Astrocyte (in vitro differentiated cells and primary cell): Measurements from ENCODE around the gene ARHGAP24. TPM values are rescaled to one million over a fixed set of nuclear protein-coding genes. Genes with fewer than 3 reads are reported as not detected.

ENCODE experiments used
- DNase-seq: peaks from one replicate; pipeline ENCODE4 v3.0.0-alpha.2; 2010; ENCODE audit warnings: low read depth
- FAIRE-seq: peaks from 2 replicates; lab custom pipeline; 2011; peaks lifted over from hg19 to GRCh38; lab: Jason Lieb, UNC
- H2AFZ ChIP-seq: 2 replicates; pipeline ENCODE4 v1.6.0; 2012; ENCODE audit warnings: low read depth, low read length, inconsistent platforms
- H3K27ac ChIP-seq: 2 replicates; pipeline ENCODE4 v1.5.1; 2011; ENCODE audit warnings: low read depth, low read length, inconsistent platforms
- H3K27me3 ChIP-seq: 2 replicates; pipeline ENCODE4 v1.6.0; 2011; ENCODE audit warnings: low read length, inconsistent platforms; ENCODE audit not compliant: insufficient read depth
- H3K36me3 ChIP-seq: 2 replicates; pipeline ENCODE4 v1.5.1; 2011; ENCODE audit warnings: low read length, inconsistent platforms; ENCODE audit not compliant: insufficient read depth
- H3K4me1 ChIP-seq: 2 replicates; pipeline ENCODE4 v1.5.1; 2011; ENCODE audit warnings: low read length, inconsistent platforms; ENCODE audit not compliant: insufficient read depth
- H3K4me2 ChIP-seq: 2 replicates; pipeline ENCODE4 v1.6.0; 2012; ENCODE audit warnings: low read length, inconsistent platforms
- H3K4me3 ChIP-seq: 2 replicates; pipeline ENCODE4 v1.5.1; 2011; ENCODE audit warnings: low read depth, mild to moderate bottlenecking, low read length, inconsistent platforms; ENCODE audit not compliant: insufficient read depth
- H3K79me2 ChIP-seq: 2 replicates; pipeline ENCODE4 v1.6.0; 2012; ENCODE audit warnings: mild to moderate bottlenecking, low read length, inconsistent platforms; ENCODE audit not compliant: insufficient read depth
- H3K9ac ChIP-seq: 2 replicates; pipeline ENCODE4 v1.6.0; 2012; ENCODE audit warnings: mild to moderate bottlenecking, low read length, inconsistent platforms
- H3K9me3 ChIP-seq: 2 replicates; pipeline ENCODE4 v1.5.1; 2012; ENCODE audit warnings: low read depth, mild to moderate bottlenecking, low read length, inconsistent platforms; ENCODE audit not compliant: insufficient read depth
- H4K20me1 ChIP-seq: 2 replicates; pipeline ENCODE4 v1.6.0; 2012; ENCODE audit warnings: low read length, inconsistent platforms; ENCODE audit not compliant: insufficient read depth
- H3K27ac Mint-ChIP-seq: one replicate; pipeline ENCODE4 v1.8.0; 2021; ENCODE audit warnings: mild to moderate bottlenecking, mixed read lengths; ENCODE audit not compliant: unreplicated experiment
- H3K27me3 Mint-ChIP-seq: one replicate; pipeline ENCODE4 v1.8.0; 2021; ENCODE audit warnings: low read depth, mixed read lengths; ENCODE audit not compliant: unreplicated experiment
- H3K36me3 Mint-ChIP-seq: one replicate; pipeline ENCODE4 v1.8.0; 2021; ENCODE audit warnings: low read depth, mixed read lengths; ENCODE audit not compliant: unreplicated experiment
- H3K4me1 Mint-ChIP-seq: one replicate; pipeline ENCODE4 v1.8.0; 2021; ENCODE audit warnings: low read depth, mixed read lengths; ENCODE audit not compliant: unreplicated experiment
- H3K4me3 Mint-ChIP-seq: one replicate; pipeline ENCODE4 v1.8.0; 2021; ENCODE audit warnings: mild to moderate bottlenecking, moderate library complexity, mixed read lengths; ENCODE audit not compliant: unreplicated experiment
- H3K9me3 Mint-ChIP-seq: one replicate; pipeline ENCODE4 v1.8.0; 2021; ENCODE audit warnings: mild to moderate bottlenecking, mixed read lengths; ENCODE audit not compliant: unreplicated experiment
- EZH2 ChIP-seq: IDR thresholded peaks from 2 replicates; pipeline ENCODE4 v1.6.1; 2012; ENCODE audit warnings: mild to moderate bottlenecking, low read length, inconsistent platforms; ENCODE audit not compliant: insufficient read depth
- total RNA-seq: library from RNA; stranded (reverse); gene quantifications from 2 replicates; pipeline ENCODE4 v1.2.1, GENCODE V29; 2021
- TF ChIP-seq, protein P1 (sequence below): IDR thresholded peaks from 2 replicates; pipeline ENCODE4 v1.5.1; 2011; ENCODE audit warnings: low read depth, mild to moderate bottlenecking, inconsistent platforms, low read length, moderate library complexity; ENCODE audit not compliant: insufficient read depth

The ARHGAP24 gene
- total RNA-seq, 1 donor from 2014 or later = 2.1 TPM

DNA sequence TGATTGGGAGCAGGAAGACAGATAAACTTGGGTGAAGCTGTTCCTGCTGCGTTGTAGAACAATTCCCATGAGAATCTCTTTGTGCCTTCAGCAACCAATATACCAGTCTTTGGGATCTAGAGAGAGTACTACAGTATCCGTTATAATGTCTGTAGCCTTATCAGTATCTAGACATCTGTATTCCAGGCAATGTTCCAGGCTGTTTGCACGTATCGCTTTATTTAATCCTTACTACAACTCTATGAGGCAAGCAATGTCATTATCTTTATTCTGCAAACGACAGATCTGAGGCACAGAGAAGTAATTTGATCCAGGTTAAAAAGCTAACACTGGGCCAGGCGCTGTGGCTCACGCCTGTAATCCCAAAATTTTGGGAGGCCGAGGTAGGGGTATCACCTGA lies 251.6 kb downstream of the ARHGAP24 start:
- no peaks in the 10 kb centered on the region for H3K4me1 ChIP-seq
- H3K9ac ChIP-seq = no peak overlapping the region
- no peaks in the 10 kb centered on the region for H3K9me3 ChIP-seq
- H3K4me1 Mint-ChIP-seq = peaks cover 9% of the 10 kb centered on the region
- no peaks in the 10 kb centered on the region for H3K79me2 ChIP-seq
- H3K27me3 Mint-ChIP-seq = no peaks in the 10 kb centered on the region
- H3K36me3 ChIP-seq = no peaks in the 10 kb centered on the region
- no peak for DNase-seq
- no peak overlapping the region for H3K27ac Mint-ChIP-seq
- FAIRE-seq = no peak
- H3K4me3 ChIP-seq = no peak overlapping the region
- H3K9me3 Mint-ChIP-seq = no peaks in the 10 kb centered on the region
- TF ChIP-seq, protein P1, sequence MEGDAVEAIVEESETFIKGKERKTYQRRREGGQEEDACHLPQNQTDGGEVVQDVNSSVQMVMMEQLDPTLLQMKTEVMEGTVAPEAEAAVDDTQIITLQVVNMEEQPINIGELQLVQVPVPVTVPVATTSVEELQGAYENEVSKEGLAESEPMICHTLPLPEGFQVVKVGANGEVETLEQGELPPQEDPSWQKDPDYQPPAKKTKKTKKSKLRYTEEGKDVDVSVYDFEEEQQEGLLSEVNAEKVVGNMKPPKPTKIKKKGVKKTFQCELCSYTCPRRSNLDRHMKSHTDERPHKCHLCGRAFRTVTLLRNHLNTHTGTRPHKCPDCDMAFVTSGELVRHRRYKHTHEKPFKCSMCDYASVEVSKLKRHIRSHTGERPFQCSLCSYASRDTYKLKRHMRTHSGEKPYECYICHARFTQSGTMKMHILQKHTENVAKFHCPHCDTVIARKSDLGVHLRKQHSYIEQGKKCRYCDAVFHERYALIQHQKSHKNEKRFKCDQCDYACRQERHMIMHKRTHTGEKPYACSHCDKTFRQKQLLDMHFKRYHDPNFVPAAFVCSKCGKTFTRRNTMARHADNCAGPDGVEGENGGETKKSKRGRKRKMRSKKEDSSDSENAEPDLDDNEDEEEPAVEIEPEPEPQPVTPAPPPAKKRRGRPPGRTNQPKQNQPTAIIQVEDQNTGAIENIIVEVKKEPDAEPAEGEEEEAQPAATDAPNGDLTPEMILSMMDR = no peak
- TF ChIP-seq EZH2 = no peak
- H3K27me3 ChIP-seq = no peaks in the 10 kb centered on the region
- no peak overlapping the region for H2AFZ ChIP-seq
- no peaks in the 10 kb centered on the region for H3K36me3 Mint-ChIP-seq
- no peaks in the 10 kb centered on the region for H4K20me1 ChIP-seq
- H3K27ac ChIP-seq = no peak overlapping the region
- H3K4me3 Mint-ChIP-seq = no peak overlapping the region
- H3K4me2 ChIP-seq = no peak overlapping the region

DNA sequence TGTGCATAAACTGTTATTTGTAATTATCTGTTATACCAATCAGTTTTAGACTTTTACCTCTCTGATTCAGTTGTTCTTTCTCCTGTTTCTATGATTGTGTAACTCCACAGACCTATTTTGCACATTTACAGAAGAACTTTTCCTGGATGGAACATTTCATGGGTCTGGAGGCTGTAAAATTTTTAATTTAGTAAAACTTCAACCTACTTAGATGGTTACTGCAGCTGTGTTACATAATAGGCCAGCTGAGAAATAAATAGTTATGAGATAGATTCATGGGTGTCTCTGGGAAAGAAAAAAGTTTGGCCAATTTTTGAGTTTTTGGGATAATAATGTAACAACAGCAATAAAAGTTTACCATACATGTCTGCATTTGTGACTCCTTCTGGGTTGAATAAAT lies 253.5 kb downstream of the ARHGAP24 start:
- Mint-ChIP-seq H3K9me3 (no peaks in the 10 kb centered on the region), H3K36me3 (no peaks in the 10 kb centered on the region), H3K4me1 (peaks cover 9% of the 10 kb centered on the region), H3K4me3 (no peak overlapping the region), H3K27ac (no peak overlapping the region), H3K27me3 (no peaks in the 10 kb centered on the region)
- no peaks in the 10 kb centered on the region for H3K36me3 ChIP-seq
- no peaks in the 10 kb centered on the region for H3K4me1 ChIP-seq
- H3K4me2 ChIP-seq = no peak overlapping the region
- no peak overlapping the region for H3K4me3 ChIP-seq
- DNase-seq (no peak), FAIRE-seq (no peak)
- no peaks in the 10 kb centered on the region for H3K79me2 ChIP-seq
- no peaks in the 10 kb centered on the region for H3K9me3 ChIP-seq
- no peak overlapping the region for H2AFZ ChIP-seq
- TF ChIP-seq EZH2 = no peak
- TF ChIP-seq, protein P1 = no peak
- H4K20me1 ChIP-seq = no peaks in the 10 kb centered on the region
- no peak overlapping the region for H3K9ac ChIP-seq
- H3K27ac ChIP-seq = no peak overlapping the region
- no peaks in the 10 kb centered on the region for H3K27me3 ChIP-seq

DNA sequence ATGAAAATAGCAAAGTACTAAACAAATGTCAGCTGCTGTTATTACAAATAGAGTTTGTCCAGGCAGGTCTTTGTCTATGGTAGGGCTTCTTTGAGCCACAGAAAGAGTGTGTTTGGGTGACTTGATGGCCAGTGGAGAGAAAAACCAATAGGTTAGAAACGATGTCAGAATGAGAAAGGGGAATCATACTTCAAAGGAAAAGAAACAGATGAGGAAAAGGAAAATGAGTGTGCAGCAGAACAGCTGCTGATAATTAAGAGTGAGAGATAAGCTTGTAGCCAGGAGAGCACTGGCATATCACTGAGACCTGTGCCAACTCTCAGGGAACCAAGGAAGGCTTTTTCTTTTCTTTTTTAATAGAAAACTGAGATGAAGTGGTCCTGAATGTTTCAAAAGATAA lies 257.2 kb downstream of the ARHGAP24 start:
- Mint-ChIP-seq H3K27me3 (no peaks in the 10 kb centered on the region), H3K9me3 (no peaks in the 10 kb centered on the region), H3K36me3 (no peaks in the 10 kb centered on the region), H3K4me3 (no peak overlapping the region), H3K4me1 (no peaks in the 10 kb centered on the region), H3K27ac (no peak overlapping the region)
- Histone ChIP-seq H3K36me3 (no peaks in the 10 kb centered on the region), H3K4me1 (no peaks in the 10 kb centered on the region), H3K4me3 (no peak overlapping the region), H3K27ac (no peak overlapping the region), H3K79me2 (no peaks in the 10 kb centered on the region), H3K4me2 (no peak overlapping the region), H3K9ac (no peak overlapping the region), H3K27me3 (no peaks in the 10 kb centered on the region), H2AFZ (no peak overlapping the region), H4K20me1 (no peaks in the 10 kb centered on the region), H3K9me3 (no peaks in the 10 kb centered on the region)
- FAIRE-seq (no peak), DNase-seq (no peak)
- TF ChIP-seq, protein P1 = no peak
- TF ChIP-seq EZH2 = no peak
